ENCODE data around the gene DCLK1. TPM values are rescaled to one million over a fixed set of nuclear protein-coding genes. Genes with fewer than 3 reads are reported as not detected.

Gene DCLK1
- total RNA-seq, 1 experiment from 2014 or later: 1.4 TPM

DNA sequence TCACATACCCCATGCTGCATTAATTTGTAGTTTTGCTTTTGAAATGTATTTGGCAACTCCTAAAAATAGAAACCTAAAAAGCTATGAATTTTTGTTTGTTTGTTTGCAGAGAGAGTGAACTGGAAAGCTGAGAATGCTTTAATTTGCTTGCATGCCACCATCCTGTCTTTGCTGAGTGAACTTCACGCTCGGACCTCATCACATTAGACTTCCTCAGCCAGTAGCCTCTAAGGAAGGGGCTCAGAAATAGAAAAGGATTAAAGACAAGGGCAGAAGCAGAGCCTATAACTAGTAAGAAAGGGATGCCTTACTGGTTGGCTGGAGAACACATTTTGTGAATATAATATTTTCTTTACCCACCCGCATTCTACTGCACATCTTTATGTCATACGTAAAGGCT lies 275.1 kb downstream of the DCLK1 start:
- intact Hi-C loops (cut with micrococcal nuclease; ENCODE audit: unreplicated experiment): no loop called here
- H3K36me3 ChIP-seq (ENCODE audit: low read depth): no peaks in the 10 kb centered on the region
- no peak for TF ChIP-seq EZH2 (IDR thresholded peaks at IDR 0.05; ENCODE audit: low read depth)
- no peak for TF ChIP-seq CTCF (conservative IDR thresholded peaks at IDR 0.05)
- no peak overlapping the region for H2AFZ ChIP-seq
- peak overlapping the region; percentile 61 for H3K27ac ChIP-seq
- no peaks in the 10 kb centered on the region for H3K79me2 ChIP-seq (ENCODE audit: low read depth)
- CTCF ChIA-PET: no interaction called here
- H3F3A ChIP-seq (ENCODE audit: insufficient read depth, low read depth): peaks cover 20% of the 10 kb centered on the region
- DNase-seq: no peak
- peaks cover 24% of the 10 kb centered on the region for H3K4me1 ChIP-seq (replicated peaks; ENCODE audit: insufficient read depth)
- no peaks in the 10 kb centered on the region for H3K9me3 ChIP-seq (ENCODE audit: insufficient read depth, low read depth)
- no peaks in the 10 kb centered on the region for H4K20me1 ChIP-seq (ENCODE audit: insufficient read depth)
- no peaks in the 10 kb centered on the region for H3K9me2 ChIP-seq (ENCODE audit: insufficient read depth)
- H3K4me2 ChIP-seq: peak overlapping the region; percentile 62
- POLR2A ChIA-PET (ENCODE audit: unreplicated experiment): interaction anchor here (0.6 to 0.7 kb wide), 2 partner anchors 66 to 218 kb away, joined by 3 to 10 read pairs; no protein-coding TSS in a partner anchor
- peak overlapping the region; percentile 32; the same call in 1 of the 2 replicates for H3K4me3 ChIP-seq
- no TSS peak for BruUV-seq (replicated peaks)
- no peaks in the 10 kb centered on the region for H3K27me3 ChIP-seq (ENCODE audit: insufficient read depth, low read depth)

GRCh38 chr13:35855531-35856019 lies 275.6 kb downstream of the DCLK1 start:
- no peaks in the 10 kb centered on the region for H3K9me2 ChIP-seq (ENCODE audit: insufficient read depth)
- H4K20me1 ChIP-seq (ENCODE audit: insufficient read depth): no peaks in the 10 kb centered on the region
- CTCF ChIA-PET: no interaction called here
- no peaks in the 10 kb centered on the region for H3K79me2 ChIP-seq (ENCODE audit: low read depth)
- H3K27ac ChIP-seq: peak overlapping the region; percentile 61
- intact Hi-C loops (cut with micrococcal nuclease; ENCODE audit: unreplicated experiment): no loop called here
- H3K4me2 ChIP-seq: peak overlapping the region; percentile 62
- no peaks in the 10 kb centered on the region for H3K36me3 ChIP-seq (ENCODE audit: low read depth)
- no peaks in the 10 kb centered on the region for H3K27me3 ChIP-seq (ENCODE audit: insufficient read depth, low read depth)
- H3K4me1 ChIP-seq (replicated peaks; ENCODE audit: insufficient read depth): peaks cover 24% of the 10 kb centered on the region
- H2AFZ ChIP-seq: no peak overlapping the region
- TF ChIP-seq EZH2 (IDR thresholded peaks at IDR 0.05; ENCODE audit: low read depth) (no peak), CTCF (conservative IDR thresholded peaks at IDR 0.05) (no peak)
- peak; percentile 76 to 94 for DNase-seq
- H3K9me3 ChIP-seq (ENCODE audit: insufficient read depth, low read depth): no peaks in the 10 kb centered on the region
- peaks cover 20% of the 10 kb centered on the region for H3F3A ChIP-seq (ENCODE audit: insufficient read depth, low read depth)
- BruUV-seq (replicated peaks): no TSS peak
- H3K4me3 ChIP-seq: peak overlapping the region; percentile 32; the same call in 1 of the 2 replicates
- POLR2A ChIA-PET (ENCODE audit: unreplicated experiment): interaction anchor here (0.7 kb wide), 1 partner anchor 217 kb away, joined by 10 read pairs; no protein-coding TSS in a partner anchor

DNA sequence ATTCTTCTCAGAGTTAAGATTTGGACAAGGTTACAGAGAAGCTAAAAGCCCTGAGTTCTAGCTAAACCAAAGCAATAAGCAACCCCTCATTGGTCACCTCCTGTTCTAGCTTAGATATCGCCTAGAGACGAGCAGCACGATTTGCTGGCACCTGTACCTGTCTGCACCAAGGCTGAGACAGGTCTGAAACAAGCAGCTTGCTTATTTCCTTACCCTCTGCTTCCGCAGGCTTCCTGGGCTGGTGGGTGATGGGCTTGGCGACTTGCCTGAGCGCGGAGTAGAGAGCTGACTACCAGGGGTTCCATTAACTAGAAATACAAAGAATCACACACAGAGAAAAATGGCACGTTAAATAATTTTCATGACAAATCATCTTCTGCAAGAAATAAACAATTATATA lies 276.9 kb downstream of the DCLK1 start:
- no peaks in the 10 kb centered on the region for H3K79me2 ChIP-seq (ENCODE audit: low read depth)
- CTCF ChIA-PET: no interaction called here
- H3K9me2 ChIP-seq (ENCODE audit: insufficient read depth): no peaks in the 10 kb centered on the region
- intact Hi-C loops (cut with micrococcal nuclease; ENCODE audit: unreplicated experiment): no loop called here
- H4K20me1 ChIP-seq (ENCODE audit: insufficient read depth): no peaks in the 10 kb centered on the region
- no peak overlapping the region for H3K27ac ChIP-seq
- no peaks in the 10 kb centered on the region for H3K9me3 ChIP-seq (ENCODE audit: insufficient read depth, low read depth)
- no peaks in the 10 kb centered on the region for H3K27me3 ChIP-seq (ENCODE audit: insufficient read depth, low read depth)
- TF ChIP-seq EZH2 (IDR thresholded peaks at IDR 0.05; ENCODE audit: low read depth): no peak
- no peak for TF ChIP-seq CTCF (conservative IDR thresholded peaks at IDR 0.05)
- no peak for DNase-seq
- BruUV-seq (replicated peaks): no TSS peak
- H3K4me3 ChIP-seq: no peak overlapping the region
- no peak overlapping the region for H2AFZ ChIP-seq
- H3K4me2 ChIP-seq: no peak overlapping the region
- H3K36me3 ChIP-seq (ENCODE audit: low read depth): no peaks in the 10 kb centered on the region
- H3F3A ChIP-seq (ENCODE audit: insufficient read depth, low read depth): peaks cover 20% of the 10 kb centered on the region
- H3K4me1 ChIP-seq (replicated peaks; ENCODE audit: insufficient read depth): peaks cover 24% of the 10 kb centered on the region
- POLR2A ChIA-PET (ENCODE audit: unreplicated experiment): no interaction called here
